IPS-NIHi11 (cell line): ENCODE measurements around the gene NUP42.
A peak's percentile ranks its signal among the peaks of the same experiment; 100 is the strongest.

ENCODE experiments used
- DNase-seq: peaks from one replicate; pipeline ENCODE4 v3.0.0; 2012; ENCODE audit warnings: mixed read lengths, low spot score

NUP42 gene

GRCh38 chr7:23235813-23236221 lies 54.0 kb downstream of the NUP42 start:
- no peak for DNase-seq

- no peak for DNase-seq
These were observed 55.2 kb downstream of the NUP42 start for GRCh38 chr7:23237000-23237399.

DNA sequence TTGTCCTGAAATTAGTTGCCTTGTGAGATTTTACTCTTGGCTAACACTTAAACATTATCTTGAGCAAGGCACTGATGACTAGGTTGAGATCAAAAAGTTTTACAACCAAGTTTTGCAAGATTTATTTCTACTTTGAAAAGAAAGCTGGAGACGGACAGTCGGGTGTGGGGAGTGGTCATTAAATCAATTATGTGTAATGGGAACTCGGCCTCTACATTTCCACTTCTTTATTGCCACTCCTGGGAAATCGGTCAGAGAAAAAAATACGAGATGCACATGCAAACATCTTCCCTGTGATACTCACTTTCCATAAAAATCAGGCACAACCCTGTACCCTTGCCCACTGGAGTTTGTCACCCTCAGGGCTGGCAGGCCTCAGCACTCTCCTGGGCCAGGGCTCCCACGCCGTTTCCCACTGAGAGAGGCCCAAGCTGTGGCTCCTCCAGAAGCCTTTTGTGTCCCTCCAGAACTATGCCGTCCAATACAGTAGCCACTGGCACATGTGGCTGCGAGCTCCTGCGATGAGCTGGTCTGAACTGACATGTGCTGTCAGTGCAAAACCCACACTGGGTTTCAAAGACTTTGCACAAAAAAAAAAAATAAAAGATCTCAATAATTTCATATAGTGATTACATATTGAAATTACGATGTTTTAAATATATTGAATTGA lies 57.3 kb downstream of the NUP42 start:
- DNase-seq, result no peak

DNA sequence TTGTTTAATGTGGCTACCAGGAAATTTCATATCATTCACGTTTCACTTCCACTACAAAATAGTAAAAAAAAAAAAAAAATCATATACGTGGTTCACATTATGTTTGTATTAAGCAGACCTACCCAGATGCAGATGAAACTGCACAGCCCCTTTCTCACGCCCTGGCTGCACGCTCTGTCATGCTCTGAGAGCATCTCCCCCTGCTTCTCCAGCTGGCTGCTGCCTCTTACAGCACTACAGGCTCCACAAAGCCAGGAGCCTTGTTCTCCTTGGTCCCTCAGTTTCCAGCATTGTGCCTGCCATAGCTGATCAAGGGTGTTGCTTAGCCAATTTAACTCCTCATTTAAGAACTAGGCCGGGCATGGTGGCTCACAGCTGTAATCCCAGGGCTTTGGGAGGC lies 57.9 kb downstream of the NUP42 start:
- DNase-seq, result no peak

- no peak for DNase-seq
These were observed 60.5 kb downstream of the NUP42 start for GRCh38 chr7:23242321-23242720.

- DNase-seq, result no peak
These were observed 61.1 kb downstream of the NUP42 start for GRCh38 chr7:23242935-23243334.

DNA sequence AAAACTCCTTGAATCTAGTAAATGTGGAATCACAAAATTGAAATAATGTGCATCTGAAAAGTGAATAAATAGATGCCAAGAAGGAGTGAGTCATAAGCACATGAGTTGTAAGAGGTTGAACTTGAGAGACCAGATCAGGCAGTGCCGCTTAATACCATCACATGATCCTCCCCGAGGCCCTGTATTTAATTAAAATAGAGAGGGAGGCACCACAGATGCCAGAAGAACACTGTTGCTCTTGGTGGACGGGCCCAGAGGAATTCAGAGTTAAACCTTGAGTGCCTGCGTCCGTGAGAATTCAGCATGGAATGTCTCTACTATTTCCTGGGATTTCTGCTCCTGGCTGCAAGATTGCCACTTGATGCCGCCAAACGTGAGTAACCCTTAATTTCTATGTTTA lies 64.7 kb downstream of the NUP42 start, which contains the start of gene GPNMB:
Gene GPNMB (plus strand): TSS at position 221 of the 400 bp plus-strand sequence. CDS start 83 bp downstream, at position 304.
- peak; percentile 21 for DNase-seq

- peak; percentile 32 for DNase-seq
These were observed 65.3 kb downstream of the NUP42 start for GRCh38 chr7:23247046-23247602.

DNA sequence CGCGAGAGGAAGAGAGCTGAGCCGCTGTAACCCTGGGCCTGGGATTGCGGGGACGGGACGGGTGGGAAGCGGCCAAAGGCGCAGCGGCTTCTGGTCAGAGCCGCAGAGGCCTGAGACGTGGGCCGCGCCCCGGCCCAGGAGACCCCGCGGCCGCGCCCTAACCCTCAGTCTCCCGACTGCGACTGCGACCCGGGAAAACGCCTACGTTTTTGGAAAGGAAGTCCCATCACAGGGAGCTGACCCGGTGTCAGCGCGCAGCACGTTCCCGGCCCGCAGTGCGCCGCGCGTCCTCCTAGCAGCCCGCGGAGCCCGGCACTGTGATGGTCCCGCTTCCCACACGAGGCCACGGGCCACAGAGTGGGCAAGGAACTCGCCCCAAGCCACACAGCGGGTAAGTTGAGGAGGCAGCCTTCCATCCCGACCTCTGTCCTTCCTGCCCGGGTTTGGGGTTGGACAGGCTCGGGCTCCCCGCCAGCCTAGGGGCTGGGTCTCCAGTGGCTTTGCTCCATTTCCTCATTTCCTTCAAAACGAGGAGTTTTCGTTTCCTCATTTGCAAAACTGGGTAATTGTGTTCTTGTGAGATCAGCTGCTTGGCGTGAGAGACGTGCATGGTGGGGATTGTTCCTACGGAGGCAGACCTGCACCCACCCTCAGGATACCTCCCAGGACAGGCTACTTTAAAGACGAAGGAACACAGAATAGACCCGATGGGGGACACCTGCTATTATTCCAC lies 65.9 kb downstream of the NUP42 start:
- peak; percentile 65 for DNase-seq

GRCh38 chr7:23249486-23249885 lies 67.6 kb downstream of the NUP42 start:
- no peak for DNase-seq
